Mesothelial cell of epicardium (in vitro differentiated cells): ENCODE measurements around the gene INHBC. TPM values are rescaled to one million over a fixed set of nuclear protein-coding genes. Genes with fewer than 3 reads are reported as not detected.

Experiments
- DNase-seq, 2 experiments: peaks; one replicate each; pipeline ENCODE4 v3.0.0; 2021; ENCODE audit warnings: low spot score in 2 of 2; ENCODE audit not compliant: unreplicated experiment in 2 of 2
- H3K27ac Mint-ChIP-seq: 2 replicates; pipeline ENCODE4 v1.8.0; 2021; ENCODE audit warnings: mixed read lengths
- H3K27me3 Mint-ChIP-seq: 2 replicates; pipeline ENCODE4 v1.8.0; 2021; ENCODE audit warnings: low read depth, mixed read lengths
- H3K36me3 Mint-ChIP-seq: 2 replicates; pipeline ENCODE4 v1.8.0; 2021; ENCODE audit warnings: mixed read lengths
- H3K4me1 Mint-ChIP-seq: 2 replicates; pipeline ENCODE4 v1.8.0; 2021; ENCODE audit warnings: mixed read lengths
- H3K4me3 Mint-ChIP-seq: 2 replicates; pipeline ENCODE4 v1.8.0; 2021; ENCODE audit warnings: mild to moderate bottlenecking, moderate library complexity, mixed read lengths
- H3K9me3 Mint-ChIP-seq: 2 replicates; pipeline ENCODE4 v1.8.0; 2021; ENCODE audit warnings: mixed read lengths
- total RNA-seq: library from RNA; stranded (reverse); gene quantifications from 3 replicates; pipeline ENCODE4 v1.2.1, GENCODE V29; 2021
- TF ChIP-seq, protein P1 (sequence below): fragments of 200-600 bp; sonication (generic); IDR thresholded peaks from one replicate; pipeline ENCODE4 v1.5.0; 2021; ENCODE audit warnings: antibody characterized with exemption; ENCODE audit not compliant: unreplicated experiment

Gene INHBC
- total RNA-seq, 1 donor from 2014 or later = 0.31 TPM

DNA sequence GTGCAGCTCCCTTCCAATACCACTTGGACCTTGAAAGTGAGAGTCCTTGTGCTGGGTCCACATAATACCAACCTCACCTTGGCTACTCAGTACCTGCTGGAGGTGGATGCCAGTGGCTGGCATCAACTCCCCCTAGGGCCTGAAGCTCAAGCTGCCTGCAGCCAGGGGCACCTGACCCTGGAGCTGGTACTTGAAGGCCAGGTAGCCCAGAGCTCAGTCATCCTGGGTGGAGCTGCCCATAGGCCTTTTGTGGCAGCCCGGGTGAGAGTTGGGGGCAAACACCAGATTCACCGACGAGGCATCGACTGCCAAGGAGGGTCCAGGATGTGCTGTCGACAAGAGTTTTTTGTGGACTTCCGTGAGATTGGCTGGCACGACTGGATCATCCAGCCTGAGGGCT is 14.8 kb downstream of the INHBC start:
- Mint-ChIP-seq H3K4me1 (peaks cover 6% of the 10 kb centered on the region), H3K27me3 (no peaks in the 10 kb centered on the region), H3K4me3 (no peak overlapping the region), H3K36me3 (no peaks in the 10 kb centered on the region), H3K27ac (no peak overlapping the region), H3K9me3 (no peaks in the 10 kb centered on the region)
- TF ChIP-seq, protein P1, sequence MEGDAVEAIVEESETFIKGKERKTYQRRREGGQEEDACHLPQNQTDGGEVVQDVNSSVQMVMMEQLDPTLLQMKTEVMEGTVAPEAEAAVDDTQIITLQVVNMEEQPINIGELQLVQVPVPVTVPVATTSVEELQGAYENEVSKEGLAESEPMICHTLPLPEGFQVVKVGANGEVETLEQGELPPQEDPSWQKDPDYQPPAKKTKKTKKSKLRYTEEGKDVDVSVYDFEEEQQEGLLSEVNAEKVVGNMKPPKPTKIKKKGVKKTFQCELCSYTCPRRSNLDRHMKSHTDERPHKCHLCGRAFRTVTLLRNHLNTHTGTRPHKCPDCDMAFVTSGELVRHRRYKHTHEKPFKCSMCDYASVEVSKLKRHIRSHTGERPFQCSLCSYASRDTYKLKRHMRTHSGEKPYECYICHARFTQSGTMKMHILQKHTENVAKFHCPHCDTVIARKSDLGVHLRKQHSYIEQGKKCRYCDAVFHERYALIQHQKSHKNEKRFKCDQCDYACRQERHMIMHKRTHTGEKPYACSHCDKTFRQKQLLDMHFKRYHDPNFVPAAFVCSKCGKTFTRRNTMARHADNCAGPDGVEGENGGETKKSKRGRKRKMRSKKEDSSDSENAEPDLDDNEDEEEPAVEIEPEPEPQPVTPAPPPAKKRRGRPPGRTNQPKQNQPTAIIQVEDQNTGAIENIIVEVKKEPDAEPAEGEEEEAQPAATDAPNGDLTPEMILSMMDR = no peak
- no peak for DNase-seq

GRCh38 chr12:57450057-57450456 is 15.5 kb downstream of the INHBC start:
- H3K4me1 Mint-ChIP-seq = peaks cover 6% of the 10 kb centered on the region
- no peak for DNase-seq
- TF ChIP-seq, protein P1 = no peak
- H3K4me3 Mint-ChIP-seq = no peak overlapping the region
- H3K27ac Mint-ChIP-seq = no peak overlapping the region
- peaks cover under 1% of the 10 kb centered on the region for H3K27me3 Mint-ChIP-seq
- H3K9me3 Mint-ChIP-seq = no peaks in the 10 kb centered on the region
- H3K36me3 Mint-ChIP-seq = no peaks in the 10 kb centered on the region

- TF ChIP-seq, protein P1 = no peak
- H3K4me3 Mint-ChIP-seq = no peak overlapping the region
- H3K36me3 Mint-ChIP-seq = no peaks in the 10 kb centered on the region
- H3K27ac Mint-ChIP-seq = no peak overlapping the region
- peaks cover 8% of the 10 kb centered on the region for H3K4me1 Mint-ChIP-seq
- no peaks in the 10 kb centered on the region for H3K9me3 Mint-ChIP-seq
- H3K27me3 Mint-ChIP-seq = peaks cover 12% of the 10 kb centered on the region
- no peak for DNase-seq
These were observed 16.7 kb downstream of the INHBC start for GRCh38 chr12:57451233-57451778.

DNA sequence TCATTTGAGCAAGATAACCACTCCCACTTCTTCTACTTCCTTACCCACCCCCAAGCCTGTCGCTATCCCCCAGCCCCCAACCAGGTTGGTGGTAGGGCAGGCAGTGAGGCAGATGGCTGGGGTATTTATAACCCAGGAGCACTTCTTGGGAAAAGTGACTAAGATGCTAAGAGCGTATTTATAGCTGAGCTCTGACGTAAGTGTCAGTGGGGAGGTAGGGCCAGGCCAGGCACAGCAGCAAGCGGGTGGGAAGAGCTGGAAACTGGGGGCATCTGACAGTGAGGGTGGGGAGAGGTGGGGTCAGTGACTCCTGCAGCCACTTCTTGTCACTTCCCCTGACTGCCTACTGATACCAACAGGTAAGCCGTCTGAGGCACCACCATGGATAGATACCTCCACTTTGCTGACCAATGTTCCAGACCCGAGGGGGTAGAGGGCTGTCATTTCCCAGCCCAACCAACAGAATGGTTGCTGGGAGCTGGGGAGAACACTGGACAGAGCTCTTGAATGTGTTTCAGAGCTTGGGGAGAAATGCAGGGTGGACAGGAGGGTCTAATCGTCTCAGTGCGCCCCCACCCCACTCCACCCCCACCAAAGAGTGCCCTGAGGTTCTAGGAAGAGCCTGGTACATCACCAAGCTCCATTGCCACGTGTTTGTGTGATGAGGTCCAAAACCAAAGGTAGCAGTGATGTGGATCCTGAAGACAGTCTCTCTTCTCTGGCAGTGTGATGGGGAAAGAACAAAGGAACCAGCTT is 17.8 kb downstream of the INHBC start:
- Mint-ChIP-seq H3K36me3 (no peaks in the 10 kb centered on the region), H3K4me3 (no peak overlapping the region), H3K27me3 (peaks cover 12% of the 10 kb centered on the region), H3K27ac (peak overlapping the region; percentile 30), H3K4me1 (peaks cover 8% of the 10 kb centered on the region), H3K9me3 (no peaks in the 10 kb centered on the region)
- no peak for DNase-seq
- TF ChIP-seq, protein P1 = no peak

DNA sequence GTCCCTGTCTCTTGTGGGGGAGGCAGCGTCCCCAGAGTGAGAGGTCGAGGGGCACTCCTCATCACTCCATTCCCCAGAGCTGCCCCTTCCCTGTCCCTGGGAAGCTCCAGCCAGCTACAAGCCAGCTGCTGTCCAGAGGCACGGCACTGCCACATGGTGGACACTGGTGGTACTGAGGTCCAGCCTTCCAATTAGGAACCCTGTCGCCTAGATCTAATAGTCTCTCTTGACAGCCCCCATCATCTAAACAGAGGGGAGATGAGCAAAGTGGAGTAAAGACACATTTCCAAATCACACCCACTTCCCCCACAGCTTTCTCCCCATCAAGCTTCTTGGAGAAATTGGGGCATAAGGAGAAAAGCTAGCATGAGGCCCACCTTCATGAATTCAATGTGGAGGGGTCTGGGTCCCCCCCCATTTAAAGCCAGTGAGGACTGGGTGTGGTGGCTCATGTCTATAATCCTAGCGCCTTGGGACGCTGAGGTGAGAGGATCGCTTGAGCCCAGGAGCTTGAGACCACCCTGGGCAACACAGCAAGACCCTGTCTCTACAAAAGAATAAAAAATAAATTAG is 18.4 kb downstream of the INHBC start:
- TF ChIP-seq, protein P1 = peak; percentile 72
- DNase-seq = peak in 1 of 2 experiments; percentile 82
- H3K4me3 Mint-ChIP-seq = no peak overlapping the region
- H3K36me3 Mint-ChIP-seq = no peaks in the 10 kb centered on the region
- no peak overlapping the region for H3K27ac Mint-ChIP-seq
- peaks cover 12% of the 10 kb centered on the region for H3K27me3 Mint-ChIP-seq
- H3K9me3 Mint-ChIP-seq = no peaks in the 10 kb centered on the region
- peaks cover 8% of the 10 kb centered on the region for H3K4me1 Mint-ChIP-seq
